ENCODE results near the gene BRD4.

GRCh38 chr19:15316498-15316897 is 15.8 kb downstream of the BRD4 start:
- TF ChIP-seq, protein P1, sequence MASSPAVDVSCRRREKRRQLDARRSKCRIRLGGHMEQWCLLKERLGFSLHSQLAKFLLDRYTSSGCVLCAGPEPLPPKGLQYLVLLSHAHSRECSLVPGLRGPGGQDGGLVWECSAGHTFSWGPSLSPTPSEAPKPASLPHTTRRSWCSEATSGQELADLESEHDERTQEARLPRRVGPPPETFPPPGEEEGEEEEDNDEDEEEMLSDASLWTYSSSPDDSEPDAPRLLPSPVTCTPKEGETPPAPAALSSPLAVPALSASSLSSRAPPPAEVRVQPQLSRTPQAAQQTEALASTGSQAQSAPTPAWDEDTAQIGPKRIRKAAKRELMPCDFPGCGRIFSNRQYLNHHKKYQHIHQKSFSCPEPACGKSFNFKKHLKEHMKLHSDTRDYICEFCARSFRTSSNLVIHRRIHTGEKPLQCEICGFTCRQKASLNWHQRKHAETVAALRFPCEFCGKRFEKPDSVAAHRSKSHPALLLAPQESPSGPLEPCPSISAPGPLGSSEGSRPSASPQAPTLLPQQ (tag by site-specific recombination; IDR thresholded peaks at IDR 0.05), result no peak
- TF ChIP-seq ZNF660 (tag by site-specific recombination; IDR thresholded peaks at IDR 0.05) (no peak), HOXA7 (CRISPR knock-in tag; IDR thresholded peaks at IDR 0.05; ENCODE audit: borderline replicate concordance) (no peak), ZNF362 (tag by site-specific recombination; IDR thresholded peaks at IDR 0.05) (no peak), REPIN1 (tag by site-specific recombination; IDR thresholded peaks at IDR 0.05; ENCODE audit: low read depth) (no peak), ZNF184 (tag by site-specific recombination; IDR thresholded peaks at IDR 0.05) (no peak)
- TF ChIP-seq, protein P2, sequence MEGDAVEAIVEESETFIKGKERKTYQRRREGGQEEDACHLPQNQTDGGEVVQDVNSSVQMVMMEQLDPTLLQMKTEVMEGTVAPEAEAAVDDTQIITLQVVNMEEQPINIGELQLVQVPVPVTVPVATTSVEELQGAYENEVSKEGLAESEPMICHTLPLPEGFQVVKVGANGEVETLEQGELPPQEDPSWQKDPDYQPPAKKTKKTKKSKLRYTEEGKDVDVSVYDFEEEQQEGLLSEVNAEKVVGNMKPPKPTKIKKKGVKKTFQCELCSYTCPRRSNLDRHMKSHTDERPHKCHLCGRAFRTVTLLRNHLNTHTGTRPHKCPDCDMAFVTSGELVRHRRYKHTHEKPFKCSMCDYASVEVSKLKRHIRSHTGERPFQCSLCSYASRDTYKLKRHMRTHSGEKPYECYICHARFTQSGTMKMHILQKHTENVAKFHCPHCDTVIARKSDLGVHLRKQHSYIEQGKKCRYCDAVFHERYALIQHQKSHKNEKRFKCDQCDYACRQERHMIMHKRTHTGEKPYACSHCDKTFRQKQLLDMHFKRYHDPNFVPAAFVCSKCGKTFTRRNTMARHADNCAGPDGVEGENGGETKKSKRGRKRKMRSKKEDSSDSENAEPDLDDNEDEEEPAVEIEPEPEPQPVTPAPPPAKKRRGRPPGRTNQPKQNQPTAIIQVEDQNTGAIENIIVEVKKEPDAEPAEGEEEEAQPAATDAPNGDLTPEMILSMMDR (tag by site-specific recombination; IDR thresholded peaks at IDR 0.05), result no peak

All from HEK293 (cell line).